ENCODE data around the gene CRCP.

- TF ChIP-seq SUZ12 (IDR thresholded peaks at IDR 0.05; ENCODE audit: extremely low read depth, insufficient read depth, insufficient read length), result no peak
- no peak for TF ChIP-seq YY1 (IDR thresholded peaks at IDR 0.05; ENCODE audit: insufficient read depth, insufficient read length)
Observed at GRCh38 chr7:66142334-66142733, 27.7 kb downstream of the CRCP start.

All from NT2/D1 (cell line).